ENCODE results near the gene HOOK1.

DNA sequence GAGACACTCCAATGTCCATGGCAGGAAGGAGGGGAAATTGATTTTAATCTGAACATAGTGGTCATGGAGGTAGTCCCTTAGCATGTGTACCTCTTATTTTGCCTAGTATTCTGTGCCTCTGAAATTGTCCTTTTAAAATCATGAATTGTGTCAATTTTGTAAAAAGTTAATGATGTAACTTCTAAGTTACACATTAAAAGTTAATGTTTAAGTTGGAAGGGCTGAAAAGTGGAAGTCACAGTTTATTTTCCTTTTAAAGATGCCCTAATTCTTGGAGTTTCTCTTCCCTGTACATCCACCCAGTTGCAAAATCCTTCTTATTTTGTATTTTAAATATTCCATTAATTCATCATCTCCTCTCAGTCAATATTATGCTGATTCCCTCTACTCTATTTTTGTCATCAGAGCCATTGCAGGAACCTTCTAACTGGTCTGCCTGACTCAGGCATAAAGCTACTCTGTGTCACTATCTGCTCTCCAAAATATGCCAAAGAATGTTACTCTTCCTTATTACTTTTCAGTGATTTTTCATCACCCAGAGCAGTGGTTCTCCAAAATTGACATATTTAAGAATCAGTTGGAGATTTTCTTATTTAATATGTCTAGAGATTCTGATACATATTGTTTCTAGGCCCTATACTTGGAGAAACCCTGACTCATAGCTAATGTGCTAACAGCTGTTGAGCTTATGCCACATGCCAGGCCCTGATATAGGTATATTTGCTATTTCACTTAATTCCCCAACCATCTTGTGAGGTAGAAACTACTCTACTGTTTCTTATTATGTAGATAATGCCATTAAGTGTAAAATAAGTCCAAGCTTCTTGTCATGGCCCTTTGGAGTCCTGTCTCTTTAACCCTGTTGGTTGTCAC is 5.1 kb downstream of the HOOK1 start:
- TF ChIP-seq, protein P1, sequence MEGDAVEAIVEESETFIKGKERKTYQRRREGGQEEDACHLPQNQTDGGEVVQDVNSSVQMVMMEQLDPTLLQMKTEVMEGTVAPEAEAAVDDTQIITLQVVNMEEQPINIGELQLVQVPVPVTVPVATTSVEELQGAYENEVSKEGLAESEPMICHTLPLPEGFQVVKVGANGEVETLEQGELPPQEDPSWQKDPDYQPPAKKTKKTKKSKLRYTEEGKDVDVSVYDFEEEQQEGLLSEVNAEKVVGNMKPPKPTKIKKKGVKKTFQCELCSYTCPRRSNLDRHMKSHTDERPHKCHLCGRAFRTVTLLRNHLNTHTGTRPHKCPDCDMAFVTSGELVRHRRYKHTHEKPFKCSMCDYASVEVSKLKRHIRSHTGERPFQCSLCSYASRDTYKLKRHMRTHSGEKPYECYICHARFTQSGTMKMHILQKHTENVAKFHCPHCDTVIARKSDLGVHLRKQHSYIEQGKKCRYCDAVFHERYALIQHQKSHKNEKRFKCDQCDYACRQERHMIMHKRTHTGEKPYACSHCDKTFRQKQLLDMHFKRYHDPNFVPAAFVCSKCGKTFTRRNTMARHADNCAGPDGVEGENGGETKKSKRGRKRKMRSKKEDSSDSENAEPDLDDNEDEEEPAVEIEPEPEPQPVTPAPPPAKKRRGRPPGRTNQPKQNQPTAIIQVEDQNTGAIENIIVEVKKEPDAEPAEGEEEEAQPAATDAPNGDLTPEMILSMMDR (IDR thresholded peaks at IDR 0.05): no peak
- no peak for TF ChIP-seq POLR2A (IDR thresholded peaks at IDR 0.05)
- TF ChIP-seq EP300 (IDR thresholded peaks at IDR 0.05; ENCODE audit: low read depth): no peak

Measured in transverse colon (tissue), 3 donors.